Measurements from ENCODE around the gene TKT. TPM values are rescaled to one million over a fixed set of nuclear protein-coding genes. Genes with fewer than 3 reads are reported as not detected.

The TKT gene
- total RNA-seq, 6 experiments from 2014 or later, result 335 to 562 (median 471) TPM

GRCh38 chr3:53196575-53197407 lies 59.0 kb downstream of the TKT start:
- H3K36me3 Mint-ChIP-seq (ENCODE audit: low read depth), result no peaks in the 10 kb centered on the region
- H3K4me3 Mint-ChIP-seq, result no peak overlapping the region
- DNase-seq, result no peak
- peaks cover 1% of the 10 kb centered on the region for H3K27me3 Mint-ChIP-seq (ENCODE audit: insufficient read depth)
- peaks cover 19% of the 10 kb centered on the region; the same call in 1 of the 2 replicates for H3K4me1 Mint-ChIP-seq (ENCODE audit: low read depth)
- H3K9me3 Mint-ChIP-seq, result no peaks in the 10 kb centered on the region
- no peak overlapping the region for H3K27ac Mint-ChIP-seq
- TF ChIP-seq CTCF (IDR thresholded peaks at IDR 0.05), result no peak

GRCh38 chr3:53195602-53196574 lies 59.9 kb downstream of the TKT start:
- Mint-ChIP-seq H3K27ac (0 out of 2 replicates have a peak overlapping the region, but pooled peaks have one; percentile 36), H3K9me3 (no peaks in the 10 kb centered on the region), H3K27me3 (ENCODE audit: insufficient read depth) (peaks cover 1% of the 10 kb centered on the region), H3K4me3 (no peak overlapping the region), H3K4me1 (ENCODE audit: low read depth) (peaks cover 19% of the 10 kb centered on the region; the same call in 1 of the 2 replicates), H3K36me3 (ENCODE audit: low read depth) (no peaks in the 10 kb centered on the region)
- no peak for DNase-seq
- peak; percentile 100 for TF ChIP-seq CTCF (IDR thresholded peaks at IDR 0.05)

- no peak for DNase-seq
Observed at GRCh38 chr3:53195066-53195450, 60.8 kb downstream of the TKT start.

GRCh38 chr3:53194210-53195065 lies 61.4 kb downstream of the TKT start:
- no peak for DNase-seq
- no peak for TF ChIP-seq CTCF (IDR thresholded peaks at IDR 0.05)
- Mint-ChIP-seq H3K27me3 (ENCODE audit: insufficient read depth) (peaks cover 1% of the 10 kb centered on the region), H3K4me1 (ENCODE audit: low read depth) (peaks cover 19% of the 10 kb centered on the region; the same call in 1 of the 2 replicates), H3K4me3 (no peak overlapping the region), H3K36me3 (ENCODE audit: low read depth) (peaks cover 4% of the 10 kb centered on the region; the same call in 1 of the 2 replicates), H3K27ac (peak overlapping the region; percentile 42; the same call in 1 of the 2 replicates), H3K9me3 (no peaks in the 10 kb centered on the region)

More at GRCh38 chr3:53195066-53195450, 60.8 kb downstream of the TKT start:
- TF ChIP-seq CTCF (IDR thresholded peaks at IDR 0.05), result no peak
- peaks cover 1% of the 10 kb centered on the region for H3K27me3 Mint-ChIP-seq (ENCODE audit: insufficient read depth)
- no peaks in the 10 kb centered on the region for H3K9me3 Mint-ChIP-seq
- 0 out of 2 replicates have a peak overlapping the region, but pooled peaks have one; percentile 13 for H3K4me3 Mint-ChIP-seq
- H3K36me3 Mint-ChIP-seq (ENCODE audit: low read depth), result peaks cover 2% of the 10 kb centered on the region; the same call in 1 of the 2 replicates
- H3K4me1 Mint-ChIP-seq (ENCODE audit: low read depth), result peaks cover 19% of the 10 kb centered on the region; the same call in 1 of the 2 replicates
- H3K27ac Mint-ChIP-seq, result 0 out of 2 replicates have a peak overlapping the region, but pooled peaks have one; percentile 36
